SHP77 treated with DMSO at 0.1 percent for 48 hours (cell line): ENCODE data around the gene CEP112.

Experiments
- DNase-seq: peaks from one replicate; lab custom pipeline; 2025; lab: John Stamatoyannopoulos, UW

CEP112 gene

GRCh38 chr17:66191593-66192377, at the start of gene CEP112:
Gene CEP112, minus strand, starts transcription at chr17:66192133.
- DNase-seq: peak; percentile 38

- DNase-seq: no peak
Measured at GRCh38 chr17:66240630-66241029, 48.7 kb upstream of the CEP112 start.

- no peak for DNase-seq
Measured at GRCh38 chr17:66240013-66240412, 48.1 kb upstream of the CEP112 start.

- DNase-seq: no peak
Measured at GRCh38 chr17:66235377-66235994, 43.6 kb upstream of the CEP112 start.

DNA sequence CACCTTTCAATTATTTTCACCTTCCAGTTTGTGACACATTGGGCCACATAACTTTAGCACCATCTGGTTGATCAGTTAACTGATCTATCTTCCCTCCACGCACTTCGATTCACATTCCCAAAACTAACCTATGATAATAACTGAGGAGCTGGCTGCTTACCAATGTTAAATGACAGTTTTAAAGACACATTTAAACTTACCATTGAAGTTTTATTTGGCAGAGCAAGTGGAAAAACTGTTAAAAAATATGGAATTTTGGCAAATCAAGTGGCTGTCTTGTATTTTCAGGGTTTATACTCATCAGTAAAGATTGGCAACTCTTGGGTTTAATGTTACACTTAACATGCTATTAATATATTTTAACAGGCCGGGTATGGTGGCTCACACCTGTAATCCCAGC, 42.7 kb upstream of the CEP112 start:
- DNase-seq: no peak

DNA sequence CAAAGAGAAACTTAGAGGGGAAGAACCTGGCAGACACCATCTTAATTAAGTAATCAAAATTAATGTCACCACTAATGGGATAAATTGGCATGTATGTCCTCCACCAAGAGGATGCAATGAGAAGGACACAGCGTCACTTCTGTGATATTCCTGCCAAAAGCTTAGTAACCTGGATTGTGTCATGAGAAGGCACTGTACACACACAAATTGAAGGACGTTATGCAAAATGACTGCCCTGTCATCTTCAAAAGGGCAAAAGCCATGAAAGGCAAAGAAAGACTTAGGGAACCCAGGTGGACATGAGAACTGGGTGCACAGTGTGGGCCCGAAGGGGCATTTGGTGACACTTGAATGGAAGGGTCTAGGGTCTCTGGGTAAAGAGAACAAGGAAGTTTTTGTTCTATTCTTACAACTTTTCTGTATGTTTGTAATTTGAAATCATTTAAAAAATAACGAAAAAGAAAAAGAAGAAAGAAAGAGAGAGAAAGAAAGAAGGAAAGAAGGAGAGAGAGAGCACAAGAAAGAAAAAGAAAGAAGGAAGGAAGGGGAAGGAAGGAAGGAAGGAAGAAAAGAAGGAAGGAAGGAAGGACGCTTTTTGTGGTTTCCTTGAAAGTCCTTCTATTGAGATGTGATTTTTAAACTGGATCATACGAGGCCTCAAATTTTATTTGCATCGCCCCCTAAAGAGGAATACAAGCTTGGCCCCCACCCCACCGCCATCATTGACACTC, 41.3 kb upstream of the CEP112 start:
- DNase-seq: no peak

DNA sequence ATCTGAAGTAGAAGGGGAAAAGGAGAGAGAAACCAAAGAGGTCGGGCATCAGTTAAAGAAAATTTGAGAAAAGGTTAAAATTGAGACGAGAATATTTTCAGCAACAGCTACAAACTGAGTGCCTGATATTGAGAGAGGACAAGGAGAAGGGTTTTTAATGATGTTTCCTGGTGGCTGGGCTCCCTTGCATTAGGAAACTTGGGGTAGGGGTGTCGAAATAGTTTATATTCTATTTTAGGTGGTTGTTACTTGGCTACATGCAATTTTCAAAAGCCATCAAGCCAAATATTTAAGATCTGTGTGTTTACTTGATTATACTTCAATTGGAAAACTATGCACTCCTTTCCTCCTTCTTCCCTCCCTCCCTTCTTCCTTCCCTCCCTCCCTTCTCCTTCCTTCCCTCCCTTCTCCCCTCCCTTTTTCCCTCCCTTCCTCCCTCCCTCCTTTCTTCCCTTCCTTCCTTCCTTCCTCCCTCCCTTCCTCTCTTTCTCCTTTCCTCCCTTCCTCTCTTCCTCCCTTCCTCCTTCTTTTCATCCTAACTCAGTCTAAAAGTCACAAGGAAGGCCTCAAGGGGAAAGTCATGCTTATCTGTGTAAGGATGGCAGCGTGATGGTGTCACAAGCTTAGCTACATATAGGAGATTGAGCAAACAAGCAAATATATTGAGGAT, 39.1 kb upstream of the CEP112 start:
- no peak for DNase-seq

DNA sequence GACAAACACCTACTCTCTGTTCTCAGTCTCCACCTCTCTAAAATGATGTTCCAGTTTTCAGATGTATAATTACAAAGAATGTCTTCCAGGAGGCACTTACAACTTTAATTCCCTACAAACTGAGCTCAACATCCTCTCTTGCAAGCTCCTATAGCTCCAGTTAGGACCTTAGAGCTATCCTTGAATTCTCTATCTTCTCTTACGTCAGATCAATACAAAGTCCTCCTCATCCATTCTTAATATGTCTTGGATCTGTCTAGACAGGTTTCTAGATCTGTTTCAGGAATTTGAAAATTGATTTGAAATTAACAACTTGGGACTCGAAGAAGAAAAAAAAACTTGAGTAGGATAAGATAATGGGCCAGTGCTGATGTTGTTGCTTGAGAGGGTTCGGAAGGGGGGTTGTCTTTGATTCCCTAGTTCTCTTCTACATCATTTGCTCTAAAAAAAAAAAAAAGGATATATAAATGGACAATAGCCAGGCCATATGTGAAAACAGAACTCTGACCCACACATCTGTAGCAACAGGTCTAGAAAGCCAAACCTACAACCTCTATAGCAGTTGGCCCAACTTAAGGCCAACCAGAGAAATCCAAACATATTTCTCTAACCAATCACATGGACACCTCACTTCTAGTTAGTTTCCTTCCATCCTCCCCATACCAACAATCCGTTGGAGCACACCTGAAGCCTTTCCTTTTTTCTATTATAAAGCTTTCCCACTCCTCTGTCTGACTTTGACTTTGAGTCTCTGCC, 38.0 kb upstream of the CEP112 start:
- DNase-seq: no peak

- DNase-seq: no peak
Measured at GRCh38 chr17:66228887-66229782, 37.2 kb upstream of the CEP112 start, which contains the start of gene APOH. Gene APOH, minus strand, starts transcription at chr17:66229415. Its CDS starts 36 bp downstream, at chr17:66229379.

DNA sequence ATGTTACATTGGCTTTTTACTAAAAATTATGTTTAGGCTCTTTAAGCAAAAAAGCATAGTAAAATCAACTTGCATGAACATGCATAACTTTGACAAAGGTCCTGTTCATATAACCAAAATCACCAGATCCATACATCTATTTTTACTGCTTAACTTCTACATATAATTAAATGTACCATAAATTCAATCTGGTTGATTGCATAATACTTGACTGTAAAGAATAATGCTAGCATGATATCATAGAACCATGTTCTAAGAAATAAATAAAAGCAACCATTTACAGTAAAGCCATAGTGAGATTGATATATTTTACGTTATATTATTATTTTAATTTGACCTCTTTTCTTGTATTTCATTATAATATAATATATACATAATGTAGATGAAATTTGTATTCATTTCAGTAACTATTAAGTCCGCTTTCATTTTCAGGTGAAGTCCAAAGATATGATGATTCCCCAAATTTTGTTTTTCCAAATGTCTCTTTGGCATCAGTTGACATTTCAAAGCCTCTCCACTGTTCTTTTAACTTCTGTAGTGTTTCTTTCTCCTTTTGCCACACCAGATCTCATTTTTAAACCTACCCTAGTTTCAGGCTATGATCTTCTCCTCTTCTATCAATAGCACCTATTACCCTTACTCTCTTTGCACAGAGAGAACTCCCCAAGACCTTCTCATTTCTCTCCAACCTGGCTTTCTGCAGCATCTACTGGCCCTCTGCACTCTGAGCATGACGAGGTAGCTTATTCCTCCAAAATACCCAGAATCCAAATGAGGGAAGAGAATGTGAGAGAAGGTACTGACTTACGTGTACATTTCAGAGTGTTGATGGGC, 35.5 kb upstream of the CEP112 start:
- no peak for DNase-seq

DNA sequence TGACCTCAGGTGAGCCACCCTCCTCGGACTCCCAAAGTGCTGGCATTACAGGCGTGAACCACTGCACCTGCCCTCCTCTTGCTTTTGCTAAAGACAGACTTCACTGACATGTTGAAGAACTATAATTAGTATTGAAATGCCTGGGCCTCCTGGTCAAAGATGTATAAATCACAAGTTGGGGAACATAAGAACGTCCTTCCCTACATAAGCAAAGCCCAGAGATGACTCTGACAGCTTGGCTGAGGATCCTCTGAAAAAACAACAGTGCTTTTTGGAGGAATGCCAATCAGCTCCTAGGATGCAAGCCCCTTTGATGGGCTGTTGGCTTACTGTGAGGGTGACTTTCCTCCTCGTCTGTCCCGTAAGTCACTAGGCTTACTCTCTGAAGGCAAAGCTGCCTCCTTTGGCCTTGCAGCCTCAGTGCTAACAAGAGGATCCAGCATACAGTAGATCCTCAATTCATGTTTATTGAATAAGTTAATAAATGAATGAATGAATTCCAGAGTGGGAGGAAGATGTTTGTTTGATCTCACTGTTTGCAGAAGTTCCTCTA, 30.9 kb upstream of the CEP112 start:
- no peak for DNase-seq

- DNase-seq: no peak
Measured at GRCh38 chr17:66221755-66222530, 30.0 kb upstream of the CEP112 start.

DNA sequence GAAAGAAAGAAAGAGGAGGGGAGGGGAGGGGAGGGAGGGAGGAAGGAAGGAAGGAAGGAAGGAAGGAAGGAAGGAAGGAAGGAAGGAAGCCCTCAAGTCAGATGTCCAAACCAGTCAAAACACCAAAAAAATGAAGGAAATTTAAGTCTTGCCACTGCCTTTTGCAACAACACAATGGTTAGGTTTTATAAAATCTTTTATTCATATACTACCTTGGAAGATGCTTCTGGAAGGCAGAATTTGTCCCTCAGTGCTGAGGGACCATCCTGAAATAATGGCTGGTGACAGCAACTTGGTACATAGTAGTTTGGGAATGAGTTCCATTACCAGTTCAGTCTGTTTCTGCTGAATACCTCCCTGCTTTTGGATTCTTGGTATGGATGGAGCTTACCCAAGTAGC, 29.4 kb upstream of the CEP112 start:
- no peak for DNase-seq

DNA sequence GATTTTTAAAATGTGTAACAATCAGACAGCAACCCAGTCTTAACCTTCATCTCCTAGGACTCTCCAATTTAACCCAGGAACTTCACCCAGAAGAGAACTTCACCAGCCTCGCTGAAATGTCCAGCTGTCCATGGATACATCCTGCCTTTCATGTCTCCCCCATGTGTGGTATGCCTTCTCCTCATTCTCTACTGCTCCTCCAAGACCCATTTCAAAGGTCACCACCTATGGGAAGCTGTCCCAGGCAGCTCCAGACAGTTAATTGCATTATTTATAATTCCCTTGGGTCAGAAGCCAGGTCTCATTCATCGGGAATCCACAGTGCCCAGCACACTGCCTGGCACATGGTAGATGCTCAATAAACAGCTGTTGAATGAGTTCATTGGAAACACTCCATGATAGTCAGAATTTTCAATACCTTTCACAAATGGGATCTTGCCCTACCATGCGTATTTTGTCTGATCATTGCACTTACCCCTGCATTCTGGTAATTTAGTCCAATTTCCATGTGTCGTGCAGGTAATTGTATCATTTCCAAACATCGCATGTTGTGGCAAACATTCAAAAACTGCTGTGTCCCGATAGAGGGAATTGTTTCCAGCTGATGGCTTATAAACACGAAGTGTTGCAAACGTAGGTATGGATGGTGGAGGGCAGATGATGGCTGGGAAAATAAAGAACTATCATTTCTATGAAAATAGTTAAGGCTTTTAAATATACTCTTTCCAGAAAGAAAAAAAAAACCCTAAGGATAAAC, 28.3 kb upstream of the CEP112 start:
- DNase-seq: no peak

DNA sequence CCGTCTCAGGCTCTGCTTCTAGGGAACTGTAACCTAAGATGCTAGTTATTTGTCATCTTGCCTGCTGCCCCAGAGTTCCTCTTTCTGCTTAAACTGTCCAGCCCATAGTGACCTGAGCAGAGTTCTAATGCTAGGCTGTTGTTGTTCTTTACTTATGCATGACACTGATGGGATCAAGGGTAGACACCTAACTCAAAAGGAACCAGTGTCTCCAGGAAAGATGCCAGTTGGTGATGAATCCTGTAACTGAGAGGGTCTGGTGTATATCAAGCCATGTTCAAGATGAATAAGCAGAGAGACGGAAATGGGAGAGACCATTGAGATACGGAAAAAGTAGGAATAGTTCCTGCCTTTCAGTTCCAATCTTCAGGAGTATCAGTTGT, 23.6 kb upstream of the CEP112 start:
- no peak for DNase-seq

- no peak for DNase-seq
Measured at GRCh38 chr17:66214884-66215528, 23.1 kb upstream of the CEP112 start.

GRCh38 chr17:66211047-66211810, 19.3 kb upstream of the CEP112 start:
- DNase-seq: no peak
